Transverse colon (tissue), 4 donors: ENCODE results near the gene IFNG-AS1. TPM values are rescaled to one million over a fixed set of nuclear protein-coding genes. Genes with fewer than 3 reads are reported as not detected.

Experiments used
- DNase-seq: peaks from one replicate; pipeline ENCODE4 v3.0.0-alpha.2; 2019
- H3K27ac ChIP-seq, 4 donors: fragments of 200-600 bp; sonication (generic); 2 replicates each; pipeline ENCODE4 v1.5.1; 2016 to 2018; ENCODE audit warnings: inconsistent platforms in 4 of 4
- H3K27me3 ChIP-seq: fragments of 200-600 bp; sonication (generic); 2 replicates; pipeline ENCODE4 v1.5.1; 2017; ENCODE audit warnings: inconsistent platforms
- H3K36me3 ChIP-seq, 4 donors: fragments of 200-600 bp; sonication (generic); 2 replicates each; pipeline ENCODE4 v1.5.1; 2017 to 2019; ENCODE audit warnings: inconsistent platforms in 4 of 4
- H3K4me1 ChIP-seq, 4 donors: fragments of 200-600 bp; sonication (generic); 2 replicates each; pipeline ENCODE4 v1.5.1; 2017 to 2020; ENCODE audit warnings: inconsistent platforms in 4 of 4
- H3K4me3 ChIP-seq, 4 donors: fragments of 200-600 bp; sonication (generic); 1 replicate in 1 of 4; 2 replicates in 3 of 4; pipeline versions ENCODE4 v1.5.1 to v1.6.1; 2017 to 2019; ENCODE audit warnings: inconsistent platforms in 4 of 4
- H3K9me3 ChIP-seq, 2 donors: fragments of 200-600 bp; sonication (generic); 2 replicates each; pipeline ENCODE4 v1.5.1; 2017 to 2019; ENCODE audit warnings: inconsistent platforms in 2 of 2
- CTCF ChIP-seq, 5 experiments: fragments of 200-600 bp in 3 of 5; fragments of 450-650 bp in 2 of 5; sonication (generic) in 3 of 5; IDR thresholded peaks; 1 replicate in 2 of 5; 2 replicates in 3 of 5; pipeline ENCODE4 v1.5.1; 2016 to 2017; ENCODE audit warnings: antibody characterized with exemption in 5 of 5, inconsistent platforms in 3 of 5, mild to moderate bottlenecking in 2 of 5, moderate library complexity in 1 of 5
- EP300 ChIP-seq: sonication (generic); formaldehyde crosslinking; IDR thresholded peaks from one replicate; pipeline ENCODE4 v1.6.1; 2017; ENCODE audit warnings: antibody characterized with exemption, low read depth
- POLR2A ChIP-seq: fragments of 450-650 bp; IDR thresholded peaks from one replicate; pipeline ENCODE4 v1.6.1; 2016; ENCODE audit warnings: antibody characterized with exemption, mild to moderate bottlenecking, moderate library complexity
- POLR2AphosphoS5 ChIP-seq, 3 donors: sonication (generic); formaldehyde crosslinking; IDR thresholded peaks; one replicate each; pipeline ENCODE4 v1.6.1; 2016; ENCODE audit warnings: antibody characterized with exemption in 3 of 3
- WGBS, 2 donors: methylation state at CpG; one replicate each; pipeline ENCODE4 v1.1.5; 2018; ENCODE audit warnings: low coverage in 1 of 2; 5-methylcytosine and 5-hydroxymethylcytosine counted together
- in situ Hi-C, 4 donors: fragments of 200-750 bp; cut with MboI; loops; one replicate each; pipeline versions ENCODE4 v1.15.0 to v1.15.1; 2017; ENCODE audit warnings: low sequenced_read_pairs in 3 of 4, low pct_ligation_motif_present in 1 of 4, low pct_unique_long_range_greater_than_20kb in 1 of 4
- intact Hi-C: fragments of 100-400 bp; cut with DNase I; formaldehyde crosslinking; loops from one replicate; pipeline ENCODE4 v1.15.1; 2023; ENCODE audit warnings: low total_unique reads
- total RNA-seq, 4 donors: library from RNA; depleted of rRNA; stranded (reverse); fragments of >200 nt; gene quantifications; one replicate each; pipeline ENCODE4 v1.1.0, GENCODE V29; 2016

Gene IFNG-AS1
- total RNA-seq, 4 donors from 2014 or later = 0.68 to 7.1 TPM; not detected in 2

- TF ChIP-seq POLR2AphosphoS5 (IDR thresholded peaks at IDR 0.05) (no peak), EP300 (no peak), CTCF (IDR thresholded peaks at IDR 0.05) (peak; percentile 74 to 85 (median 79)), POLR2A (no peak)
- Histone ChIP-seq H3K4me3 (no peak overlapping the region), H3K27me3 (no peaks in the 10 kb centered on the region), H3K4me1 (peaks cover 7 to 25% (median 16%) of the 10 kb centered on the region in 4 donors), H3K36me3 (no peaks in the 10 kb centered on the region), H3K27ac (peak overlapping the region in 2 of 4 donors; percentile 5 to 9), H3K9me3 (no peaks in the 10 kb centered on the region)
- peak; percentile 72 for DNase-seq
- in situ Hi-C loops = loop anchor here (5.0 to 25.0 kb wide), 7 partner anchors 281 to 589 kb away; no protein-coding TSS in a partner anchor
- intact Hi-C loops = loop anchor here (10.0 kb wide), 1 partner anchor 519 kb away; no protein-coding TSS in a partner anchor
- WGBS, 2 donors = 11 to 42% methylated on average over 2 to 5 of the region's 5 CpGs
These were observed 45.9 kb upstream of the IFNG-AS1 start for GRCh38 chr12:67943141-67943892.

GRCh38 chr12:67944093-67944492 lies 45.2 kb upstream of the IFNG-AS1 start:
- intact Hi-C loops = loop anchor here (10.0 kb wide), 1 partner anchor 519 kb away; no protein-coding TSS in a partner anchor
- no peak for TF ChIP-seq POLR2A
- no peak for TF ChIP-seq POLR2AphosphoS5 (IDR thresholded peaks at IDR 0.05)
- TF ChIP-seq CTCF (IDR thresholded peaks at IDR 0.05) = no peak
- TF ChIP-seq EP300 = no peak
- DNase-seq = no peak
- WGBS, 2 donors = 70 to 77% methylated on average over 5 of the region's 5 CpGs
- H3K4me3 ChIP-seq = no peak overlapping the region
- H3K4me1 ChIP-seq = peaks cover 7 to 25% (median 16%) of the 10 kb centered on the region in 4 donors
- no peaks in the 10 kb centered on the region for H3K27me3 ChIP-seq
- H3K9me3 ChIP-seq = no peaks in the 10 kb centered on the region
- no peak overlapping the region for H3K27ac ChIP-seq
- H3K36me3 ChIP-seq = no peaks in the 10 kb centered on the region
- in situ Hi-C loops = loop anchor here (5.0 to 25.0 kb wide), 7 partner anchors 282 to 589 kb away; no protein-coding TSS in a partner anchor

- Histone ChIP-seq H3K27ac (no peak overlapping the region), H3K27me3 (no peaks in the 10 kb centered on the region), H3K9me3 (no peaks in the 10 kb centered on the region), H3K4me1 (no peaks in the 10 kb centered on the region), H3K4me3 (no peak overlapping the region), H3K36me3 (no peaks in the 10 kb centered on the region)
- in situ Hi-C loops = no loop called here
- DNase-seq = no peak
- 93 to 100% methylated on average over 1 to 2 of the region's 2 CpGs for WGBS, 2 donors
- no peak for TF ChIP-seq POLR2AphosphoS5 (IDR thresholded peaks at IDR 0.05)
- TF ChIP-seq POLR2A = no peak
- TF ChIP-seq EP300 = no peak
- no peak for TF ChIP-seq CTCF (IDR thresholded peaks at IDR 0.05)
- intact Hi-C loops = no loop called here
These were observed 36.5 kb upstream of the IFNG-AS1 start for GRCh38 chr12:67952787-67953186.

- Histone ChIP-seq H3K9me3 (no peaks in the 10 kb centered on the region), H3K27me3 (no peaks in the 10 kb centered on the region), H3K27ac (no peak overlapping the region), H3K36me3 (no peaks in the 10 kb centered on the region), H3K4me3 (no peak overlapping the region), H3K4me1 (no peaks in the 10 kb centered on the region)
- no peak for DNase-seq
- no peak for TF ChIP-seq POLR2A
- in situ Hi-C loops = no loop called here
- WGBS, 2 donors = 58 to 61% methylated on average over 2 to 4 of the region's 4 CpGs
- intact Hi-C loops = no loop called here
These were observed 31.9 kb upstream of the IFNG-AS1 start for GRCh38 chr12:67957383-67957782.
